ENCODE measurements around the gene SDHA.

DNA sequence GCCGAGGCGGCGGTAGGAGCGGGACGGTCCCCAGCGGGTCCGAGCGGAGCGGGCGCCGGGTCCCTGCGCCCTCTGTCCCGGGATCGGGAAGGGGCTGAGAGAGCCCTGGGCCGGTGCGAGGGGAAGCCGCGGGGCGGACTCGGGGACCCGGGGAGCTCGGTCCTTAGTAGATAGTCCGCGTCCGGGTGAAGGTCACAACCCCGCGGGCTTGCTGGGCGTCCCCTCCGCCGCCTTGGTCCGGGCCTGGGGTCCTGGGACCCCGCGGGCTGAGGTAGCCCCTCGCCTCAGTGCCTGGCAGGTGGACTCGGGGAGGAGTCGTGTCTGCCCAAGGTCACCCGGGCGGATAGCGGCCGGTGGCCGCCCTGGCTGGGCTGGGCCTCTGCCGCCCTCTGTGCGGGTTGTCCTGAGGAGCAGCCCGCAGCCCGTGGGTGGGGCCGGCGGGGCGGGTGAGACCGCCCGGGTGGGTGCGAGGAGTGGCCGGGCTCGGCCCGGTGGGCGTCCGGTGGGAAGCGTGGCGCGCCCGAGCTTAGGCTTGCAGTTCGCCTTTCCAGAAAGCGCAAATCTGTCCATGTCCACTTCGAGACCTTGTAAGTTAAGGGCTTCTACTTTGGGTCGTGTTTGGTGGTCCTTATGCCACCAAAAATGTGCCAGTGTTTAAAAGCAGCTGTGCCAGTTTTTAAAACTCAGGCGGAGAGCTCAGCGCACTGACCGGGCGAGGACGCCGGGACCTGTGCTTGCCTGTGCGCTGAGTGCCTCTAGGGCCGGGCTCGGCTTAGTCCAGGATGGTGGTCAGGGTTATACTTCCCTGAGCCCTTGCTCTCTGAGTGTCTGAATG, 554 bp downstream of the SDHA start:
- TF ChIP-seq, protein P1, sequence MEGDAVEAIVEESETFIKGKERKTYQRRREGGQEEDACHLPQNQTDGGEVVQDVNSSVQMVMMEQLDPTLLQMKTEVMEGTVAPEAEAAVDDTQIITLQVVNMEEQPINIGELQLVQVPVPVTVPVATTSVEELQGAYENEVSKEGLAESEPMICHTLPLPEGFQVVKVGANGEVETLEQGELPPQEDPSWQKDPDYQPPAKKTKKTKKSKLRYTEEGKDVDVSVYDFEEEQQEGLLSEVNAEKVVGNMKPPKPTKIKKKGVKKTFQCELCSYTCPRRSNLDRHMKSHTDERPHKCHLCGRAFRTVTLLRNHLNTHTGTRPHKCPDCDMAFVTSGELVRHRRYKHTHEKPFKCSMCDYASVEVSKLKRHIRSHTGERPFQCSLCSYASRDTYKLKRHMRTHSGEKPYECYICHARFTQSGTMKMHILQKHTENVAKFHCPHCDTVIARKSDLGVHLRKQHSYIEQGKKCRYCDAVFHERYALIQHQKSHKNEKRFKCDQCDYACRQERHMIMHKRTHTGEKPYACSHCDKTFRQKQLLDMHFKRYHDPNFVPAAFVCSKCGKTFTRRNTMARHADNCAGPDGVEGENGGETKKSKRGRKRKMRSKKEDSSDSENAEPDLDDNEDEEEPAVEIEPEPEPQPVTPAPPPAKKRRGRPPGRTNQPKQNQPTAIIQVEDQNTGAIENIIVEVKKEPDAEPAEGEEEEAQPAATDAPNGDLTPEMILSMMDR (IDR thresholded peaks at IDR 0.05; ENCODE audit: low read depth, low read length) = no peak
- TF ChIP-seq POLR2A (IDR thresholded peaks at IDR 0.05; ENCODE audit: extremely low read depth, insufficient read length) = no peak

All from NB4 (cell line).